GM12878 (cell line): ENCODE data around the gene MAS1L. TPM values are rescaled to one million over a fixed set of nuclear protein-coding genes. Genes with fewer than 3 reads are reported as not detected.

Source experiments
- ASH2L ChIP-seq: fragments of 300-600, 200-600 bp; sonication (generic); IDR thresholded peaks from 2 replicates; pipeline ENCODE4 v1.6.1; 2017; ENCODE audit warnings: low read depth, mild to moderate bottlenecking, borderline replicate concordance
- BHLHE40 ChIP-seq, 2 experiments: fragments of 450-650 bp in 1 of 2; IDR thresholded peaks; 2 replicates each; pipeline ENCODE4 v1.6.1; 2011 to 2017; ENCODE audit warnings: low read depth in 2 of 2, borderline replicate concordance in 1 of 2, improper control_type of control experiment in 1 of 2, low read length in 1 of 2, mild to moderate bottlenecking in 1 of 2
- KAT2A ChIP-seq: conservative IDR thresholded peaks from 2 replicates; pipeline ENCODE4 v1.6.1; 2011; ENCODE audit warnings: low read depth, low read length; ENCODE audit not compliant: control insufficient read depth
- NFYB ChIP-seq: IDR thresholded peaks from 2 replicates; pipeline ENCODE4 v1.6.1; 2011; ENCODE audit warnings: low read depth, mild to moderate bottlenecking, low read length, improper control_type of control experiment, moderate library complexity; ENCODE audit not compliant: insufficient read depth
- PAX8 ChIP-seq: fragments of 450-650 bp; IDR thresholded peaks from 2 replicates; pipeline ENCODE4 v1.6.1; 2017; ENCODE audit warnings: mild to moderate bottlenecking, moderate library complexity
- PRDM15 ChIP-seq: fragments of 450-650 bp; formaldehyde crosslinking; IDR thresholded peaks from 2 replicates; pipeline ENCODE4 v1.4.0; 2020; ENCODE audit warnings: mild to moderate bottlenecking, moderate library complexity
- RELB ChIP-seq: fragments of 450-650 bp; IDR thresholded peaks from 2 replicates; pipeline ENCODE4 v1.6.1; 2017; ENCODE audit warnings: low read depth, mild to moderate bottlenecking, moderate library complexity
- SP1 ChIP-seq: IDR thresholded peaks from one replicate; pipeline ENCODE4 v1.6.1; 2011; ENCODE audit warnings: low read depth, low read length
- SREBF1 ChIP-seq: IDR thresholded peaks from 2 replicates; pipeline ENCODE4 v1.6.1; 2012; ENCODE audit warnings: mild to moderate bottlenecking, low read length
- TCF3 ChIP-seq: IDR thresholded peaks from 2 replicates; pipeline ENCODE4 v1.6.1; 2012; ENCODE audit warnings: low read depth, mild to moderate bottlenecking, low read length, borderline replicate concordance; ENCODE audit not compliant: insufficient read depth
- polyA plus RNA-seq, 11 experiments: library from polyadenylated mRNA; depleted of rRNA in 4 of 11; unstranded in 6 of 11; stranded (reverse) in 5 of 11; fragments of >200 nt; fragmentation: Nextera tagmentation in 4 of 11; fragmentation: Illumina TruSeq in 1 of 11; extraction: Ambion mirVana in 4 of 11; extraction: Trizol in 1 of 11; gene quantifications; 1 replicate in 1 of 11; 2 replicates in 10 of 11; pipeline versions ENCODE4 v1.2.1 to v1.2.3, GENCODE V29; 2011 to 2016; ENCODE audit warnings: inconsistent platforms in 2 of 11, missing spikeins in 2 of 11, low read depth in 1 of 11
- total RNA-seq, 4 experiments: library from RNA; depleted of rRNA in 3 of 4; stranded (reverse); fragments of >200 nt in 3 of 4; fragmentation: Illumina TruSeq in 1 of 4; extraction: Trizol in 1 of 4; gene quantifications; 2 replicates each; pipeline versions ENCODE4 v1.2.1 to v1.2.3, GENCODE V29; 2013 to 2021
- TF ChIP-seq, protein P1 (sequence below): IDR thresholded peaks from 2 replicates; pipeline ENCODE4 v1.6.1; 2011; ENCODE audit warnings: mild to moderate bottlenecking, low read depth, low read length, moderate library complexity; ENCODE audit not compliant: insufficient replicate concordance

MAS1L gene
- total and polyA plus RNA-seq, 10 of the 15 experiments (the other 5 are each of a cell fraction or from before 2014, with no cell fraction given), result not detected

- TF ChIP-seq BHLHE40 (IDR thresholded peaks at IDR 0.05; ENCODE audit: borderline replicate concordance in 1 of 2, low read depth in 2 of 2, low read length in 1 of 2), result no peak
- no peak for TF ChIP-seq PRDM15 (CRISPR knock-in tag)
- TF ChIP-seq PAX8, result no peak
- TF ChIP-seq ASH2L, result no peak
- no peak for TF ChIP-seq NFYB
- TF ChIP-seq TCF3, result no peak
- TF ChIP-seq RELB, result no peak
- TF ChIP-seq KAT2A, result no peak
- TF ChIP-seq SREBF1, result no peak
- TF ChIP-seq, protein P1, sequence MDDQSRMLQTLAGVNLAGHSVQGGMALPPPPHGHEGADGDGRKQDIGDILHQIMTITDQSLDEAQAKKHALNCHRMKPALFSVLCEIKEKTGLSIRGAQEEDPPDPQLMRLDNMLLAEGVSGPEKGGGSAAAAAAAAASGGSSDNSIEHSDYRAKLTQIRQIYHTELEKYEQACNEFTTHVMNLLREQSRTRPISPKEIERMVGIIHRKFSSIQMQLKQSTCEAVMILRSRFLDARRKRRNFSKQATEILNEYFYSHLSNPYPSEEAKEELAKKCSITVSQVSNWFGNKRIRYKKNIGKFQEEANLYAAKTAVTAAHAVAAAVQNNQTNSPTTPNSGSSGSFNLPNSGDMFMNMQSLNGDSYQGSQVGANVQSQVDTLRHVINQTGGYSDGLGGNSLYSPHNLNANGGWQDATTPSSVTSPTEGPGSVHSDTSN, result no peak
- TF ChIP-seq SP1, result no peak
These were observed 22.5 kb downstream of the MAS1L start (continued) for GRCh38 chr6:29465279-29465678.
